Stimulated activated CD8-positive, alpha-beta memory T cell treated with anti-CD3 and anti-CD28 coated beads, Interleukin-4, amount 100 ng/mL, for 4 hours (primary cell): ENCODE measurements around the gene PLCL2.

ENCODE experiments used
- DNase-seq, 2 donors: peaks; one replicate each; pipeline ENCODE4 v3.0.0-alpha.2; 2020; ENCODE audit warnings: low read depth in 2 of 2, low spot score in 1 of 2

The PLCL2 gene

DNA sequence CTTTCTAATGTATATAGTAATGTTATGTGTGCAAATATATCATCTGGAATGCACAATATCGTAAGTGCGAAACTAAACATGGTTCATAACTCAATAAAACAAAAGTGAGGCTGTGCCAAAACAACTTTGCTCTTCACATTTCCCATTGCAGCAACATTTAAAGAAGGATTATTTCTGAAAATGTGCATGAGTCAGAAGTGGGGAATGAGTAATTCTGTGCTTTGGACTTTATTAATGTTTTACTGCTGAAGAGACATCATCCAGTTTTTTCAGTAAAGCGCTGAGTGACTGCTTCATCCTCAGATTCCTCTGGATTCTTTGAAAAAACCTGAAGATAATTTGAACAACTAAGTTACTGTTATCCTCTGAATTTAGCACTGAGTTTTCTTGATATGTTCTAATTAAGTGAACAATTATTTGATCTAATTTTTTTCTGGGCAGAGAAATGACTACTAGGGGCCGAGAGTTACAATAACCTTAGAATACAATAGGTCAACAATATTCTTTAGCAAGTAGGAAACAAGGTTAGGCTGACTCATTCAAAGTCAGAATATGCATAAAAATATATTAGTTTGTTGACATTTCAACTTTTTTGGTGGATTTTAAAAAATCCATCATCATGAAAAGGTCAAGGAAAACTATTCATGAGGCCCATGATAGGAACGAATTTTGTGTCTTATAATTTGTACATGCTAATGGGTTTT is 20.0 kb upstream of the PLCL2 start:
- no peak for DNase-seq

DNA sequence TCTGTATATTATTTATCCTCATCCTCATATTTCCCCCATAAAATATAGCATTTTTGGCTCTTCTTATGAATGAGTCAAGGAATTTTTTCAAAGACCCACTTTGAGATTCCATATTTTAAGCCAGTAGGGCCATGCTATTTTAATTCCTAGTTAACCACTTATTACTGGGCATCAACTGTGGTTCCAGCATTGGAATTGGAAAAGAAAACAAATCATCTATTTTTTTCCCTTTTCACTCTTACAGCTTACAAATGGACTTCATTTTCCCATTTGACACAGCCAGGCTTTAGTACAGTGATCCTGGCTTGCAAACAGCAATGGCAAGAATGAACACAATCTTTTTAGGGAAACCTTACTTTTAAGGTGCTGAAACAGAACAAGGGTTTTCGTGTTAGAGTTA is 19.4 kb upstream of the PLCL2 start:
- DNase-seq, result no peak

DNA sequence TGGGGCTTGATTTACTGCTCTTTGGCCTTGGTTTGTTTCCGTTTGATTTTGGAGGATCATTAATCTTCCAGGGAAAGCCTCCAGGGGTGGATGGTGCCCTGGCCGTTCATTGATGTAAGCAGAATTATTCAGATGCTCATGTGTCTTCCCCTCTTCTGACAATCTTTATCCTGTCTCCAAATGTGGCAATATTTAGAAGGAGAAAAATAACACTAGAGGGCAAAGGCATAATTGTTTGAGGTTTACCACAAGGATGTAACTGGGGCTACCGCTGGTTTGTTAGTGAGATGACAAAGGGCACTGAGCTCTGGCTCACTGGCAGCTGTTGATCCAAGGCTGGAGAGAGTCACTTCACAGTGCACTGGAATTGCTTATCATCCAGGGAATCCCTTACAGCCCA is 18.2 kb upstream of the PLCL2 start:
- DNase-seq, result no peak

DNA sequence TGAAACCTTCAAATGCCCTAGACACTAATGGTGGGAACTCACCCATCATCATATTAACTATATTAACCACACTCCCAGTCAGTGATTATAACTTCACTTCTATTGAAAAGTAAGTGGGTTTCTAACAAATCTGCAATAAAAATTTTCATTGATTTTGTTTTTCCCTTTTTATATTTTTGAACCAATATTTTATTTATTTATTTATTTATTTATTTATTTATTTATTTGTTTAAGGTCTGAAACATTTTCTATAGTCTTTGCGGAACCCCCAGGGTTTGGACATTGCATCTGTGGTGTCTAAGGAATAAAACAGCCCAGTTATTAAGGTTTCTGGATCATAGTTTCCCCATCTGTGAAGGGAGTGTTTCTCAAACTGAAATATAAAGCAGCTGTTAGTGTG is 16.2 kb upstream of the PLCL2 start:
- DNase-seq, result no peak

DNA sequence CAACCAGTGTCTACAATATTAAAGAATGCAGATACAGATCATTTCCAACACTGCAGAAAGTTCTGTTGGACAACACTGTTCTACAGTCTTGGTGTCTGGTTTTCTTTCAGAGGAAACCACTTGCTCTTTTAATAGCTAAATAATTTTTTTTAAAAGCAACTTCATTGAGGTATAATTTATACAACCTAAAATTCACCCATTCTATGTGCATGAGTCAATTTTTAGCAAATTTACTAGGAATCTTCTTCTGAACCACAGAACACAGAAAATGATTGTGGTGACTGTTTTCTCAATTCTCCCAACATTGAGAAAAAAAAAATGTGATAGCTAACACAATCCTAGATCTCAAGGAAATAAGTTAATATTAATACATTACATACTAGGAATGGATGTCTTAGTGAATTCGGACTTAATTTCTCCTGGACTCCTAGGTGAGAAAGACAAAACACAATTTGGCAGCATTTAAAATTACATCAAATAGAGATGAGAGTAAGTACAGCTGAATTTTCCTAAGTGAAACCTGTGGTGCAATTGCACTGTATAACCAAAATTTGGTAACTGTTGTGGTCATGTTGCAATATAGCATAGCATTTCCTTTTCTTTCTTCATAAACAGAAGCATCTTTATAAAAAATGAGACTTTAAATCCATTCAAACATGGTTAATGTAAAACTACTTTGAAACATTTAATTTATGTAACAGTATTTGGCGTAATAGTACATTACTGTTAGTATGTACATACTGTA is 15.3 kb upstream of the PLCL2 start:
- DNase-seq, result no peak

DNA sequence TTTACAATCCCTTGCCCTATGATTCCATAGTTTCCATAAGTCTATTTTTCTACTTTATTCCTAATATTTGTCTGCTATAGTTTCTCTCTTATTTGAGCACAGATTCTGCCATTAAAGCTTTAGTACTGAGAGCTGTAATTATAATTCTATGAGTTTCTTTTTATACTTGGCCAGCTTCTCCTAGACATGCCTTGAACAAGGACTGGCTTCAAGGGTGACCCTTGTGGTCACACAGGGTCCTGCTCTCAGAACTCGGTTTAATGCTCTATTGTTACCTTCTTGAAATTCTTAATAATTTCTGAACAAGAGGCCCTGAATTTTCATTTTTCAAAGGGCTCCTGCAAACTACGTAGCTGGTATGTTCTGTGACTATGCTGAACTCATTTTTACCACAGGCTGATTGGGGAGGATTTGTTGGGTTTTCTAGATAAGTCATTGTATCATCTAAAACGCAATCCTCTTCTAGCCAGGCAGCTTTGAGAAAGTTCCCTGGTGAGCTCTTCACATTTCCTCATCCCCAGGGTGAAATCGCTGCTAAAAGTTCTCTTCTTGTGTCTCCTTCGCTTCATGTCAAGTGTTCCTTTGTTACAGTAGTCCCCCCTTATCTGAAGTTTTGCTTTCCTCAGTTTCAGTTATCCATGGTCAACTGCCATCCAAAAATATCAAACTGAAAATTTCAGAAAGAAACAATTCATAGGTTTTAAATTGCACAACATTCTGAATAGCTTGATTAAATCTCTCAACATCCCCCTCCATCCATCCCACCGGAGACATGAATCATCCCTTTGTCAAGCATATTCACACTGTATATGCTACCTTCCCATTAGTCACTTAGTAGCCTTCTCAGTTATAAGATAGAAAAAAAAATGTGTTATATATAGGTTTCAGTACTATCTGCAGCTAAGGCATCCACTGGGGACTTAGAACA is 12.6 kb upstream of the PLCL2 start:
- no peak for DNase-seq

DNA sequence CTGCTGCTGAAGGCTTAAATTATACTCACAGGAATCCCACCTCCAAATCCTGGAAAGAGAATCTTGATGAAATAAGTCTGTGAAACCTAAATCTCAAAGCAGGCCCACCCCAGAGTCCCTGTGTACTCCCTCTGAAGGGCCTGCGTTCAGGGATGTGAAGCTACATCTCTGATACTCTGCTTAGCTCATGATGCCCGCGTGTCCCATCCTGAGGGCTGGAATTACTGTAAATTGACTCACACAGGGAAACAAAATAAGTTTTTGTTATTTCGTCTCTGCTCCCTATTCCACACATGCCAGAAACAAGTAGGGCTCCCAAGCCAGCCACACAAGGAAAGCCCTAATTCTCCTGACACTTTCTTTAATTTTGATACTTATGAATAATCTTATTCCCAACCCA is 10.9 kb upstream of the PLCL2 start:
- no peak for DNase-seq

DNA sequence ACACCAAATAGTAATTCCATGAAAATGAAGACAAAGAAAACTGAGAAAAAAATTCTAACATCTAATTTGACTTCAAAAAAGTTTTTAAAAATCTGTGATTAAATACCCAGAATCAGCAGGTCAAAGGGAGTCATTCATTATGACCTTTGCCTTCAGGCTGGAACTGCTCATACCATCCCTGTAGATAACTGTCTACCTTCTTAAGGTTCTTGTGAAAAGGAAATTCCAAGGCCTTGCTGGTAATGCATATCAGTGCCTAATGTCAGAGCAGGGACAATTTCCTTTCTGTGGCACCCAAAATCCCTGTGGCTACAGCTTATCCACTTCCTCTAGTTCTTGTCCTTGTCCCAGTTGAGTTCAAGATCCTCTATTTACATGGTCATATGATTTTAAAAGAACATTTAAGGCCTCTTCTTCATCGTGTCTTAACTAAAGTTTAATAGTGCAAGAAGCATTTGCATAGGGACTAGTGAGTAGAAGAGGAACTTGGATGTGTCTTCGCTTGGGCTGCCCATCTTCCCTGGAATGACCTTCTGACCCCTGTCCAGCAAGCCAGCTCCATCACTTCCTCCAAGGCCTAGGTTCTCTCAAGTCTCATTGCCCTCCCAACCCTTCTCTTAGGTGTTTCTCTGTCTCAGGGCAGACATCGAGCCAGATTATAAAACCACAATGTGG is 8.7 kb upstream of the PLCL2 start:
- no peak for DNase-seq

DNA sequence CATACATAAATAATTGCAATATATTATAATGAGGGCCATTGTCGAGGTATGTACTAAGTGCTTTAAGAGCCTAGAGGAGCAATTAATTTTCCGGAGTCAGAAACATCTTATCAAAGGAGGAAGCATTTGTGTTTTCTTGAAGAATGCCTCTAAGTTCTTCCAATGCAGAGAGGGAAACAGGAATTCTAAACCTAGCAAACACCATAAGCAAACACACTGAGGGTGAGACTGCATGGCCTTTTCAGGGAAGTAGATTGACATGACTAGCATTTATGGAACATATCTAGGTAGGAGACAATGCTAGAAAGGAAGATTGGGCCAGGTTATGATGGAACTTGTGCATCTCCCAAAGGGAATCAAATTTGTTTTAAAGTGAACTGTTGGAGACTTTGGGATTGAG is 7.2 kb upstream of the PLCL2 start:
- DNase-seq, result no peak

DNA sequence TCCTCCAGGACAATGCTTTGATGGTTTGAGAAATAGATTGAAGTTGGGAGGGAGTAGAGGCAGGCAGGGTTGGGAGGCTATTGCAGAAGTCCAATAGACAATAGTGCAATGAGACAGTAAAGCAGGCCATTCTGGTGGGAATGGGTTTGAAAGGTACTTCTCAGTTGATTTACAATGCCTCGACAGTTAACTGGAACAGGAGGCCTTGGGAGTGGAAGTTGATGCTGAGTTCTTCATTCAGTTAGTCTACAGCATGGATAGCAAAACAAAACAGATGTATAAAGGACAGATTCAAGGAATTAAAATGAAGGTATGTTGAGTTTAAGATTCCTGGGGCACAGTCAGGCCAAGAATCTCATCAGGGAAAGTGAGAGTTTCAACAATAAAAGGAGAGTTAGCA is 6.8 kb upstream of the PLCL2 start:
- DNase-seq, result no peak

DNA sequence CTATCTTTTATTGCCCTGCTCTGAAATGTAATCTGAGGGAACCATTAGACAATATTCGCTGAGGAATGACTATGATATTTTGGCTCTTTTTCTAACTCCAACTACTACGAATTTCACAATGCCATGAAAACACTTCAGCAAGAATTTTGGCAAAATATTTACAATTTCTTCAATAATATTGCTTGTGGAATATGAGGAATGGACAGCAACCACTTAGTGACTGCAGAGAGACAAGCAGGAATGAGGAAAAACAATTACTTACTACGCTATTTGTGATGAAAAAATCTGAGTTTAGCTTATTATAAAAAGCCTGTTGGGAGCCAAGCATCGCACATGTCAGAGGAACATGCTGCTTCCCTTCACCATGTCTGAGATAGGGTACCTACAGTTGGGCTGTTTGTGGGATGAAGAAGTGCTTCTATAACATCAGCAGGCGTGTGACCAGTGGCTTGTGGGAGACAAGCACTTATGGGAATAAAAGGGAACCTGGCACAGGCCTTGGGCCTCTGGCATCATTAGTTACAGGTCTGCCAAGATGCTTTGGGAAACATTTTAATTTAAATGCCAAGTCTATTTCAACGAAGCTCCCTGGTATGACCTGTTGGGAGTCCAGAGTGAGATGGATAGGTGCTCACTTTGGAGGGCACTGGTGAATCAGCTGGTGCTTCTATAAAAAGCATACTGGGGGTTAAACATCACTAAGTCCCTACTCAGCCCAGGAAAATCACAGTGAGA is 2.7 kb upstream of the PLCL2 start:
- no peak for DNase-seq

DNA sequence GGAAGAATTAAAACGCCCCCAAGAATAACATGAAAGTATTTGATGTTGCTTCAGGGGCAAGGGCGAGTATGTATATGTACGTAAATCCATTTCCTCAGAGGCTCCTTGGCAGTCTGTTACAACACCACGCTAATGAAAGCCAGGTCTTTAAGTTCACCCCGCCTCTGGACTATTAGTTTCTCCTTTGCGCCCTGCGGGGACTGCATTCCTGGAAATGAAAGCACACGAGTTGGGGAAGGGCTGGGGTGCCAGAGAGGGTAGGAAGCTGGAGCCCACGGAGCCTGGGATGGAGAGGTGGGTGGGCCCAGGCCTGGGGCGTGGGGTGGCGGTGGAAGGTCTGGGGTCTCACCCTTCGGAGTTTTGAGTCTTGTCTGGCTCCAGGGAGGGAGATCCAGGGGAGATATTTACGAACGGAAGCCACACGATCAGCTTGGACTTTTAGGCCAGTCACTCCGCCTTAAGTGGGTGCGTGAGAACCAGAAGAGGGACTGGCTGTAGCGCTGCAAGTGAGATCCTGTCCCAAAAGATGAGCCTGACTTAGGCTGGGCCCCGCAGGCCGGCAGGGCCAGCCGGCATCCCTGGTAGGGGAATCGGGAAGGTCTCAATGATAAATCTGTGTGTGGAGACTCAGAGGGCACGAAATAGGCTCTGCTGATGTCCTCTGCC is 1.6 kb upstream of the PLCL2 start:
- no peak for DNase-seq

DNA sequence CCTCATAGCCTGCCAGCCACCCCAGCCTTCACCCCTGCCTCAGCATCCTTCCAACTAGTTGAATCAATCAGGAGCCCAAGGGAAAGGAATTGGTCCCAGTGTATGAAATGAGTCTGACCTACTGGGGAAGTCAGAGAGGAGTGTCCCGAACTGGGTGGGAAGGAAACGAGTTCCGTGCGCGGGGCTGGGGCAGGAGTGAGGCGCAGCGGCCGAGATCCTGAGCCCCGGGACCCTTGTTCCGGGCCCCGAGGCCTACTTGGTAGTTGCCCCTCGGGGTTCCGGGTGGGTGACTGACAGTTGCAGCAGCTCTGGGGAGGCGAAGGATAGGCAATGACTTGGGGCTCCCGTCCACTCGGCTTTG is 1.1 kb upstream of the PLCL2 start:
- DNase-seq, result no peak

DNA sequence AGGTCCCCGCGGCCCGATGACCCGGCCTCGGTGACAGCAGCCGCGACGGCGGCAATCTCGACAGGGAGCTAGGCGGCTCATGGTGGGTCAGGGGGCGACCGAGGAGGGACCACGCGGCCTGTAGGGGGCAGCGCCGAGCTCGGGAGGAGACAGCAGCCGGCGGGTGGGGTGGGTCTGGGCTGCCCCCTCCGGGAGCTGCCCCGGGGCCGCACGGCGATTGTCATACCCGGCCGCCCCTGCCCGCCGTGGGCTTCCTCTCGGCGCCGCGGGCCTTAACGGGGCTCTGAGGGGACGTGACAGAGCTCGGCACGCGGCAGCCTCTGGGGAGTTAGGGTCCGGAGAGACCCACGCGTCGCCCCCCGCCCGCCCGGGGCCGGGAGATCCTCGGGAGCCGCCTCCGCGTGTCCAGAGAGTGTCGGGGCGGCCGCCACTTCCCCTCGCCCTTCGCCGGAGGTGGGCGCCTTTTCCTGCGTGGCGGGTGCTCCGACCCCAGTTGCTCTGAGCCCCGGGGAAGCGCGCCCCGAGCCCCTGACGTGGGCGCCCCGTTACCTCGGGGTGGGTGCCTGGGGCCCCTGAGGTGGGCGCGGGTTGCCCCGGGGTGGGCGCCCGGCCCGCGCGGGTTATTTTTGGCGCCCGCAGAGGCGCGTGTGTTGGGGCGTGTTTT is 539 bp upstream of the PLCL2 start:
- DNase-seq, result peak; percentile 49 to 50

DNA sequence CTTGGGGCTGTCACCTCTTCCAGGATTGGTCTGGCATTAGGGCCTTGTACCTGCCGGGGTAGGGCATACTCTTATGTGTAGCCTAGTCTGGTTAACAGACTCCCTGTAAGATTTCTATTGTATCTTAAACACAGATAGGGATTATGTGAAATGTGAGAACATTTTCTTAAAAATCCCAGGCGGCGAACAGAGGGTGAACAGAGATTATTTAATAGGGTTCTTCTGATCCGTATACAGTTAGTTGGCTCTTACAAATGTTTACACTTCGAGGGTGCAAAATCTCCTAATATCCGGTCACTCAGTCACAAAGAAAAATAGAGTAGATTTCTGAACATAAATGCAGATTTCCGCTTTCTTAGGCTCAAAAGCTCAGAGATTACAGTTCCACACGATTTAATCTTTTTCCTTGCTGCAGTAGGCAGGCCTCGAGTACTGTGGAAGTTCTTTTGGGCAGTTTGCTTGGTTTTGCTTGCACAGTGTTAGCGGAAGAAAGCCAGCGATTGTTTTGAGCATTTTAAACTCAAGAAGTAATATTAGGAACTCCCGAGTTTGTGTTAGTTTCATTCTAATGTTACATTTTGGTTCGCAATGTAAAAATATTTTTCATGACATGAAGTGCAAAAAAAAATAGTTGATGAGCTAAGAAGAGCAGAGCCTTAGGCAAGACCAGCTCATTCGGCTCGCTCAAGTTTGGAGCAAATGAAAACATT is 993 bp downstream of the PLCL2 start:
- no peak for DNase-seq

DNA sequence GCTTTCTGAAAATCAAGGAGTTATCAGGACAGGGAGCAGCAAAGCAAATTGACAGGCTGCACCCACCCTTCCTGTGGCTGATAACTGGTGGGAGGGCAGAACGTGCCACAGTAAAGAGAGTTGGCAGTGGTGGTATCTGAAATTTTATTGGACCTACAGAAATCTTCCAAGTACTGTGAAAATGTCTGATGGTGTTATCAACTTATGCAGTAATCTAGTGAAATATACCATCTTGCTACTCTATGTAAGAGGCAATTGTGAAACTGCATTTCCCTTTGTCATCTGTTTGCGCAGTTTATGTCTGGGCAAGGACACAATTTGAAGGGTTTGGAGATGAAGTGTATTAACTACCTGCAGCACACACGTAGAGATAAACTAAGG is 1.5 kb downstream of the PLCL2 start:
- DNase-seq, result no peak

DNA sequence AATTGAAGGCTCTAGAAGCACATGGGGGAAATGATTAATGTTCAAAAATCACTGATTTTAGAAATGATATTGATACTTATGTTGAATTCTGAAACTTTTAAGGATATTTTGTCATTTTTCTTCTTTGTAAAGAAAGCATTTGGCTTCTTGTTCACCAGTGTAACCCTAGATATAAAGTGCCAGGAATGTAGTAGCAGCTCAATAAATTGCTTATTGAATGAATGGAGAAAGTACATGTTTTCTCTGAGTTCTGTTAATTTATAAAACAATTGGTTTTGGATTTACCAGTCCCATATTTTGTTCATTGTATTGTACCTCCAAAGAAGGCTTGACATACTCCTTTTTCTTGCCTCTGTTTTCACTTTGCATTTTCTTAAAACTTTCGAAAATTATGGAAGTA is 2.4 kb downstream of the PLCL2 start:
- DNase-seq, result no peak

DNA sequence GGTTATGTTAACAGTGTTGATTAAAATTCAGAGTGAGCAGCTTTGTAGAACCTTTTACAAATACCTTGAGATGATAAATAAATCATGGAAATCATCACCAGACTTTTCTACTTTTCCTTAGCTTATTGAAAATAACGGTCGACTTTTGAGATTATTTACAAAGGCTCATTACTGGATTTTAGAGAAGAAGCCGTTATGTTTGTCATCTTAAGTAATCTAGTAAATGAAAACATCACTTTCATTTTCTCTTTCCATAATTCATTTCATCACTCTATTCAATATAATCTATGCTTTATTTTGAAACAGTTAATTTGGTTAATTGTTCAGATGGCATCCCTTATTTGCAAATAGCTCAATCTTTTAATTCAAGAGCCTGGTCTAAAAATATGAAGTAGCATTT is 3.6 kb downstream of the PLCL2 start:
- no peak for DNase-seq
